ENCODE measurements around the gene PTBP2.

PTBP2 gene

GRCh38 chr1:96820107-96820506, 98.5 kb downstream of the PTBP2 start:
- DNase-seq (ENCODE audit: extremely low read depth in 1 of 2, low read depth in 1 of 2) = no peak

GRCh38 chr1:96820671-96821070, 99.1 kb downstream of the PTBP2 start:
- no peak for DNase-seq (ENCODE audit: extremely low read depth in 1 of 2, low read depth in 1 of 2)

- DNase-seq (ENCODE audit: extremely low read depth in 1 of 2, low read depth in 1 of 2) = no peak
Measured at GRCh38 chr1:96825231-96825630, 103.6 kb downstream of the PTBP2 start.

- DNase-seq (ENCODE audit: extremely low read depth in 1 of 2, low read depth in 1 of 2) = no peak
Measured at GRCh38 chr1:96825950-96826576, 104.5 kb downstream of the PTBP2 start.

- DNase-seq (ENCODE audit: extremely low read depth in 1 of 2, low read depth in 1 of 2) = no peak
Measured at GRCh38 chr1:96833376-96833775, 111.8 kb downstream of the PTBP2 start.

- no peak for DNase-seq (ENCODE audit: extremely low read depth in 1 of 2, low read depth in 1 of 2)
Measured at GRCh38 chr1:96834986-96835385, 113.4 kb downstream of the PTBP2 start.

- no peak for DNase-seq (ENCODE audit: extremely low read depth in 1 of 2, low read depth in 1 of 2)
Measured at GRCh38 chr1:96837057-96837780, 115.6 kb downstream of the PTBP2 start.

GRCh38 chr1:96837781-96838216, 116.2 kb downstream of the PTBP2 start:
- no peak for DNase-seq (ENCODE audit: extremely low read depth in 1 of 2, low read depth in 1 of 2)

- DNase-seq (ENCODE audit: extremely low read depth in 1 of 2, low read depth in 1 of 2) = no peak
Measured at GRCh38 chr1:96840396-96840795, 118.8 kb downstream of the PTBP2 start.

GRCh38 chr1:96842215-96842614, 120.6 kb downstream of the PTBP2 start:
- DNase-seq (ENCODE audit: extremely low read depth in 1 of 2, low read depth in 1 of 2) = no peak

GRCh38 chr1:96843196-96843595, 121.6 kb downstream of the PTBP2 start:
- DNase-seq (ENCODE audit: extremely low read depth in 1 of 2, low read depth in 1 of 2) = no peak

- DNase-seq (ENCODE audit: extremely low read depth in 1 of 2, low read depth in 1 of 2) = no peak
Measured at GRCh38 chr1:96843601-96844000, 122.0 kb downstream of the PTBP2 start.

- peak; percentile 6 to 9 for DNase-seq (ENCODE audit: extremely low read depth in 1 of 2, low read depth in 1 of 2)
Measured at GRCh38 chr1:96845464-96845863, 123.9 kb downstream of the PTBP2 start.

- no peak for DNase-seq (ENCODE audit: extremely low read depth in 1 of 2, low read depth in 1 of 2)
Measured at GRCh38 chr1:96861836-96862235, 140.3 kb downstream of the PTBP2 start.

GRCh38 chr1:96863449-96863848, 141.9 kb downstream of the PTBP2 start:
- DNase-seq (ENCODE audit: extremely low read depth in 1 of 2, low read depth in 1 of 2) = no peak
